Measurements from ENCODE around the gene CCDC117. TPM values are rescaled to one million over a fixed set of nuclear protein-coding genes. Genes with fewer than 3 reads are reported as not detected.

The CCDC117 gene
- total RNA-seq, 4 donors from 2014 or later: 19.9 to 27.4 (median 20.1) TPM

- Histone ChIP-seq H3K27ac (replicated peaks in 1 of 4) (peak overlapping the region in 3 of 4 donors; percentile 1 to 31 (median 28)), H3K4me1 (peaks cover 5 to 18% (median 9%) of the 10 kb centered on the region in 4 donors), H3K36me3 (peaks cover 0 to 13% (median 6%) of the 10 kb centered on the region in 4 donors), H3K9me3 (no peaks in the 10 kb centered on the region), H3K27me3 (no peaks in the 10 kb centered on the region), H3K4me3 (no peak overlapping the region)
- WGBS: 74% methylated on average over 5 of the region's 5 CpGs
- intact Hi-C loops (cut with DNase I): no loop called here
- TF ChIP-seq POLR2A (IDR thresholded peaks at IDR 0.05; ENCODE audit: low read depth) (no peak), CTCF (IDR thresholded peaks at IDR 0.05) (no peak)
- no peak for DNase-seq (ENCODE audit: extremely low spot score)
These were observed 40.0 kb downstream of the CCDC117 start for GRCh38 chr22:28812516-28812915.

GRCh38 chr22:28813772-28814518 is 41.5 kb downstream of the CCDC117 start:
- no peak for DNase-seq (ENCODE audit: extremely low spot score)
- H3K27me3 ChIP-seq: no peaks in the 10 kb centered on the region
- intact Hi-C loops (cut with DNase I): no loop called here
- peaks cover 0 to 9% (median 3%) of the 10 kb centered on the region in 4 donors for H3K36me3 ChIP-seq
- no peaks in the 10 kb centered on the region for H3K9me3 ChIP-seq
- H3K4me1 ChIP-seq: peaks cover 15 to 26% (median 20%) of the 10 kb centered on the region in 4 donors
- TF ChIP-seq CTCF (IDR thresholded peaks at IDR 0.05): no peak
- TF ChIP-seq EP300 (IDR thresholded peaks at IDR 0.05): no peak
- TF ChIP-seq POLR2AphosphoS5 (IDR thresholded peaks at IDR 0.05): no peak
- no peak for TF ChIP-seq POLR2A (IDR thresholded peaks at IDR 0.05; ENCODE audit: low read depth)
- peak overlapping the region in 2 of 4 donors; percentile 19 to 23 for H3K27ac ChIP-seq (replicated peaks in 1 of 4)
- H3K4me3 ChIP-seq: no peak overlapping the region
- WGBS: 79% methylated on average over 2 of the region's 2 CpGs

GRCh38 chr22:28815111-28815510 is 42.6 kb downstream of the CCDC117 start:
- intact Hi-C loops (cut with DNase I): no loop called here
- Histone ChIP-seq H3K27ac (replicated peaks in 1 of 4) (no peak overlapping the region), H3K4me1 (peaks cover 18 to 29% (median 22%) of the 10 kb centered on the region in 4 donors), H3K27me3 (no peaks in the 10 kb centered on the region), H3K4me3 (no peak overlapping the region), H3K9me3 (no peaks in the 10 kb centered on the region), H3K36me3 (peaks cover 0 to 9% (median 0%) of the 10 kb centered on the region in 4 donors)
- TF ChIP-seq CTCF (IDR thresholded peaks at IDR 0.05): no peak
- TF ChIP-seq EP300 (IDR thresholded peaks at IDR 0.05): no peak
- TF ChIP-seq POLR2A (IDR thresholded peaks at IDR 0.05; ENCODE audit: low read depth): no peak
- TF ChIP-seq POLR2AphosphoS5 (IDR thresholded peaks at IDR 0.05): no peak
- no peak for DNase-seq (ENCODE audit: extremely low spot score)
- WGBS: 64% methylated on average over 6 of the region's 6 CpGs

- 86% methylated on average over 6 of the region's 6 CpGs for WGBS
- no peak for DNase-seq (ENCODE audit: extremely low spot score)
- no peak overlapping the region for H3K4me3 ChIP-seq
- H3K4me1 ChIP-seq: peaks cover 18 to 29% (median 22%) of the 10 kb centered on the region in 4 donors
- TF ChIP-seq EP300 (IDR thresholded peaks at IDR 0.05) (no peak), POLR2A (IDR thresholded peaks at IDR 0.05; ENCODE audit: low read depth) (no peak), CTCF (IDR thresholded peaks at IDR 0.05) (no peak), POLR2AphosphoS5 (IDR thresholded peaks at IDR 0.05) (no peak)
- no peaks in the 10 kb centered on the region for H3K9me3 ChIP-seq
- H3K36me3 ChIP-seq: peaks cover 0 to 9% (median 0%) of the 10 kb centered on the region in 4 donors
- no peaks in the 10 kb centered on the region for H3K27me3 ChIP-seq
- H3K27ac ChIP-seq (replicated peaks in 1 of 4): no peak overlapping the region
- intact Hi-C loops (cut with DNase I): no loop called here
These were observed 43.2 kb downstream of the CCDC117 start for GRCh38 chr22:28815729-28816128.
